Fibroblast of mammary gland (primary cell): ENCODE data around the gene TPCN2.
A peak's percentile ranks its signal among the peaks of the same experiment; 100 is the strongest.

Experiments
- DNase-seq: peaks from one replicate; pipeline ENCODE4 v3.0.0-alpha.2; 2010; ENCODE audit warnings: low read depth
- H3K4me3 ChIP-seq: 2 replicates; pipeline ENCODE4 v1.5.1; 2011; ENCODE audit warnings: low read depth, mild to moderate bottlenecking, low read length, moderate library complexity; ENCODE audit not compliant: control insufficient read depth
- TF ChIP-seq, protein P1 (sequence below): conservative IDR thresholded peaks from 2 replicates; pipeline ENCODE4 v1.5.1; 2011; ENCODE audit warnings: low read depth, low read length, inconsistent platforms; ENCODE audit not compliant: control insufficient read depth, insufficient read depth

Gene TPCN2

GRCh38 chr11:69171476-69172240 lies 122.9 kb downstream of the TPCN2 start:
- no peak for DNase-seq
- TF ChIP-seq, protein P1, sequence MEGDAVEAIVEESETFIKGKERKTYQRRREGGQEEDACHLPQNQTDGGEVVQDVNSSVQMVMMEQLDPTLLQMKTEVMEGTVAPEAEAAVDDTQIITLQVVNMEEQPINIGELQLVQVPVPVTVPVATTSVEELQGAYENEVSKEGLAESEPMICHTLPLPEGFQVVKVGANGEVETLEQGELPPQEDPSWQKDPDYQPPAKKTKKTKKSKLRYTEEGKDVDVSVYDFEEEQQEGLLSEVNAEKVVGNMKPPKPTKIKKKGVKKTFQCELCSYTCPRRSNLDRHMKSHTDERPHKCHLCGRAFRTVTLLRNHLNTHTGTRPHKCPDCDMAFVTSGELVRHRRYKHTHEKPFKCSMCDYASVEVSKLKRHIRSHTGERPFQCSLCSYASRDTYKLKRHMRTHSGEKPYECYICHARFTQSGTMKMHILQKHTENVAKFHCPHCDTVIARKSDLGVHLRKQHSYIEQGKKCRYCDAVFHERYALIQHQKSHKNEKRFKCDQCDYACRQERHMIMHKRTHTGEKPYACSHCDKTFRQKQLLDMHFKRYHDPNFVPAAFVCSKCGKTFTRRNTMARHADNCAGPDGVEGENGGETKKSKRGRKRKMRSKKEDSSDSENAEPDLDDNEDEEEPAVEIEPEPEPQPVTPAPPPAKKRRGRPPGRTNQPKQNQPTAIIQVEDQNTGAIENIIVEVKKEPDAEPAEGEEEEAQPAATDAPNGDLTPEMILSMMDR: no peak
- no peak overlapping the region for H3K4me3 ChIP-seq

GRCh38 chr11:69172674-69173073 lies 123.9 kb downstream of the TPCN2 start:
- no peak overlapping the region for H3K4me3 ChIP-seq
- TF ChIP-seq, protein P1: no peak
- peak; percentile 10 for DNase-seq

DNA sequence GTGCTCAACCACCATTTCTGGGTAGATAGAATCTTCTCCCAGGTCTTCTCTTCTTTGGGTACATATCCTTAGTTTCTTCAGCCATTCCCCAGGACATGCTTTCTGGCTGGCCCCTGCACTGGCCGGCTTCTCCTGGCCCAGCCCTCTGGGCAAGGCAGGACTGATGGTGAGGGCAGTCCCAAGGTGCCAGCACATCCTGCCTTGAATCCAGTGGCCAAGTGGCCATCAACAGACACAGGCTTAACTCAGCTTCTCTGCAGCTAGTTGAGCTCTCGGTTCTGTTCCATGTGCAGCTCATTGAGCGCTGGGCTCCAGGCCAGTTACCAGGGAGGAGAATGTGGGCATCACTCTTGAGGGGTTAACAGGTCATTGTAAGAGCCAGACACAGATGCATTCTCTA lies 124.6 kb downstream of the TPCN2 start:
- TF ChIP-seq, protein P1: no peak

GRCh38 chr11:69173925-69174581 lies 125.3 kb downstream of the TPCN2 start:
- no peak for DNase-seq
- TF ChIP-seq, protein P1: no peak
- no peak overlapping the region for H3K4me3 ChIP-seq

More for the DNA sequence above, 124.6 kb downstream of the TPCN2 start:
- DNase-seq: no peak
- H3K4me3 ChIP-seq: no peak overlapping the region

DNA sequence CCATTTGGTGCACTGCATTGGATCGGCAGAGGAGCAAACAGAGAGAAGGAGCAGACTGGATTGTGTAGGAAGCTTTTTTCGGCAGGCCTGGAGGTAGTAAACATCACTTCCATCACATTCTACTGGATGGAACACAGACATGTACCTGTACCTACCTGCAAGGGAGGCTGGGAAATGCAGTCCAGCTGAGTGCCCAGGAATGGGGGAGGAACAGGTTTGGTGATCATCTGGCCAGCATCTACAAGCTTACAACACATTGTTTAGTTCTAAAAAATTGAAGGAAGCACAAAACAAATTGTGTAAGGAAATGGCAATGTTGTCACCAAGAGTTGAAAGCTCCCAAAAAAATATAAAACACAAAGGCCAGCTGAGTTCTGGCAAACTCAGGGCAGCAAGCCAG lies 126.1 kb downstream of the TPCN2 start:
- TF ChIP-seq, protein P1: no peak
- DNase-seq: no peak
- no peak overlapping the region for H3K4me3 ChIP-seq

- TF ChIP-seq, protein P1: no peak
- H3K4me3 ChIP-seq: no peak overlapping the region
- DNase-seq: no peak
Measured at GRCh38 chr11:69178819-69179482, 130.2 kb downstream of the TPCN2 start.
